ENCODE measurements around the gene PAK1.

GRCh38 chr11:77422687-77423086 lies 51.2 kb downstream of the PAK1 start:
- no peak for TF ChIP-seq EZH2 (IDR thresholded peaks at IDR 0.05; ENCODE audit: insufficient read depth, low read length)
- no peak for TF ChIP-seq CTCF (IDR thresholded peaks at IDR 0.05; ENCODE audit: insufficient read depth, low read depth, low read length)
